GM12874 (cell line): ENCODE results near the gene ZMYND12.

ENCODE experiments used
- TF ChIP-seq, protein P1 (sequence below): IDR thresholded peaks from 2 replicates; pipeline ENCODE4 v1.5.1; 2011; ENCODE audit warnings: low read depth, mild to moderate bottlenecking, control low read depth, low read length, moderate library complexity; ENCODE audit not compliant: insufficient read depth

ZMYND12 gene

DNA sequence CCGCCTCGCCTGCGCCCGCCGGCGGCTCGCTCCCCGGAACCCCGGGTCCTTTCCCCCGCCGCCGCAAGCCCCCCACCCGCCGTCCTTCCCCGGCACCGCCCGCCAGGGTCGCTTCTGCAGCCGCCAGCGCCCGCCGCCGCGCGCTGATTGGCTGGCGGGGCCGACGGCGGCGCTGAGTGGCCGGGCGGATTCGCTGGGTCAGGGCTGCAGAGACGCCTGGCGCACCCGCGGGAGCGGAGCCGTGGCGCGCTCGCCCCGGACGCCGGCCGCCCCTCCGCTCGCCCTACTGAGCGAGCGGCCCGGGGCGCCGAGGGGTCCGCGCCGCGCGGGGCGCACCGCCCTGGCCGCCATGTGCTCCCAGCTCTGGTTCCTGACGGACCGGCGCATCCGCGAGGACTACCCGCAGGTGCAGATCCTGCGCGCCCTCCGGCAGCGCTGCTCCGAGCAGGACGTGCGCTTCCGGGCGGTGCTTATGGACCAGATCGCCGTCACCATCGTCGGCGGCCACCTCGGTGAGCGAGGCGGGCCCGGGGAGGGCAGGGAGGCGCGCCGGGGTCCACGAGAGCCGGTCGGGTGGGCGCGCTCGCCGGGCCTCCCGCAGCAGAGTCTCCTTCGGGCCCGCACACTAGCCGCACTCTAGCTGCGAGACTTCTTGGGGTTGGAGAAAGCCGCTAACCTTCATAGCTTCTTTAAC is 75.1 kb downstream of the ZMYND12 start, which contains the start of gene RIMKLA:
Gene RIMKLA (plus strand): TSS at position 207 of the 694 bp plus-strand sequence. CDS start 143 bp downstream, at position 350.
- TF ChIP-seq, protein P1, sequence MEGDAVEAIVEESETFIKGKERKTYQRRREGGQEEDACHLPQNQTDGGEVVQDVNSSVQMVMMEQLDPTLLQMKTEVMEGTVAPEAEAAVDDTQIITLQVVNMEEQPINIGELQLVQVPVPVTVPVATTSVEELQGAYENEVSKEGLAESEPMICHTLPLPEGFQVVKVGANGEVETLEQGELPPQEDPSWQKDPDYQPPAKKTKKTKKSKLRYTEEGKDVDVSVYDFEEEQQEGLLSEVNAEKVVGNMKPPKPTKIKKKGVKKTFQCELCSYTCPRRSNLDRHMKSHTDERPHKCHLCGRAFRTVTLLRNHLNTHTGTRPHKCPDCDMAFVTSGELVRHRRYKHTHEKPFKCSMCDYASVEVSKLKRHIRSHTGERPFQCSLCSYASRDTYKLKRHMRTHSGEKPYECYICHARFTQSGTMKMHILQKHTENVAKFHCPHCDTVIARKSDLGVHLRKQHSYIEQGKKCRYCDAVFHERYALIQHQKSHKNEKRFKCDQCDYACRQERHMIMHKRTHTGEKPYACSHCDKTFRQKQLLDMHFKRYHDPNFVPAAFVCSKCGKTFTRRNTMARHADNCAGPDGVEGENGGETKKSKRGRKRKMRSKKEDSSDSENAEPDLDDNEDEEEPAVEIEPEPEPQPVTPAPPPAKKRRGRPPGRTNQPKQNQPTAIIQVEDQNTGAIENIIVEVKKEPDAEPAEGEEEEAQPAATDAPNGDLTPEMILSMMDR = no peak
